WTC11 (cell line): ENCODE results near the gene CDH20. TPM values are rescaled to one million over a fixed set of nuclear protein-coding genes. Genes with fewer than 3 reads are reported as not detected.

Experiments
- ATAC-seq: fragments of 200-7000 bp; cut with Tn5 transposase; 2 replicates; pipeline ENCODE4 v1.10.0; 2021; ENCODE audit warnings: mild to moderate bottlenecking, moderate library complexity
- CTCF ChIA-PET: fragments of 300-600 bp; sonication (Branson Sonifier 250); formaldehyde crosslinking; loops from one replicate; lab custom pipeline; 2021; ENCODE audit warnings: antibody characterized with exemption; lab: Charles Lee
- POLR2A ChIA-PET: fragments of 350-600 bp; sonication (Branson Sonifier 250); formaldehyde crosslinking; loops from one replicate; lab custom pipeline; 2021; ENCODE audit warnings: antibody characterized with exemption; lab: Charles Lee
- DNase-seq: peaks from one replicate; pipeline ENCODE4 v3.0.0; 2021; ENCODE audit warnings: low spot score
- H3K27ac Mint-ChIP-seq: 2 replicates; pipeline ENCODE4 v1.8.0; 2021; ENCODE audit warnings: mixed read lengths
- H3K27me3 Mint-ChIP-seq: 2 replicates; pipeline ENCODE4 v1.8.0; 2021; ENCODE audit warnings: low read depth, mild to moderate bottlenecking, moderate library complexity, mixed read lengths
- H3K36me3 Mint-ChIP-seq: 2 replicates; pipeline ENCODE4 v1.8.0; 2021; ENCODE audit warnings: mixed read lengths
- H3K4me1 Mint-ChIP-seq: 2 replicates; pipeline ENCODE4 v1.8.0; 2022; ENCODE audit warnings: mixed read lengths
- H3K4me3 Mint-ChIP-seq: 2 replicates; pipeline ENCODE4 v1.8.0; 2021; ENCODE audit warnings: mild to moderate bottlenecking, moderate library complexity, mixed read lengths
- H3K9me3 Mint-ChIP-seq: 2 replicates; pipeline ENCODE4 v1.8.0; 2021; ENCODE audit warnings: mixed read lengths
- AR ChIP-seq: fragments of 250-450 bp; sonication (Bioruptor Pico); IDR thresholded peaks from 2 replicates; pipeline ENCODE4 v1.9.0; 2021; ENCODE audit warnings: mild to moderate bottlenecking
- ATF6 ChIP-seq: sonication (generic); formaldehyde crosslinking; IDR thresholded peaks from 2 replicates; pipeline ENCODE4 v1.8.1; 2023; ENCODE audit warnings: mild to moderate bottlenecking, missing genetic modification reagents
- CREB1 ChIP-seq: sonication (generic); formaldehyde crosslinking; IDR thresholded peaks from 2 replicates; pipeline ENCODE4 v1.8.0; 2023; ENCODE audit warnings: mild to moderate bottlenecking, missing genetic modification reagents
- E2F5 ChIP-seq: sonication (generic); formaldehyde crosslinking; IDR thresholded peaks from 2 replicates; pipeline ENCODE4 v1.8.1; 2022; ENCODE audit warnings: mild to moderate bottlenecking, moderate library complexity, missing genetic modification reagents
- EMX1 ChIP-seq: fragments of 250-450 bp; sonication (Bioruptor Pico); IDR thresholded peaks from 2 replicates; pipeline ENCODE4 v1.8.0; 2021; ENCODE audit warnings: mild to moderate bottlenecking
- IRF2 ChIP-seq: sonication (generic); formaldehyde crosslinking; IDR thresholded peaks from 2 replicates; pipeline ENCODE4 v1.8.0; 2022; ENCODE audit warnings: low read depth, missing genetic modification reagents, borderline replicate concordance
- JUN ChIP-seq: sonication (generic); formaldehyde crosslinking; IDR thresholded peaks from 2 replicates; pipeline ENCODE4 v1.8.0; 2023; ENCODE audit warnings: mild to moderate bottlenecking, missing genetic modification reagents
- NFYB ChIP-seq: sonication (generic); formaldehyde crosslinking; conservative IDR thresholded peaks from 2 replicates; pipeline ENCODE4 v1.8.0; 2022; ENCODE audit warnings: low read depth, missing genetic modification reagents
- RELA ChIP-seq: sonication (generic); formaldehyde crosslinking; IDR thresholded peaks from 2 replicates; pipeline ENCODE4 v1.8.1; 2022; ENCODE audit warnings: missing genetic modification reagents, mild to moderate bottlenecking, borderline replicate concordance
- ZNF281 ChIP-seq: sonication (generic); formaldehyde crosslinking; IDR thresholded peaks from 2 replicates; pipeline ENCODE4 v1.8.0; 2023; ENCODE audit warnings: mild to moderate bottlenecking, missing genetic modification reagents
- ZSCAN18 ChIP-seq: fragments of 250-450 bp; sonication (Bioruptor Pico); IDR thresholded peaks from 2 replicates; pipeline ENCODE4 v2.1.2; 2022; ENCODE audit warnings: mild to moderate bottlenecking, moderate library complexity
- total RNA-seq: library from RNA; stranded (reverse); gene quantifications from 3 replicates; pipeline ENCODE4 v1.2.3, GENCODE V29; 2021

The CDH20 gene
- total RNA-seq, 1 experiment from 2014 or later = 0.39 TPM

- H3K4me1 Mint-ChIP-seq = 0 out of 2 replicates have a peak, but pooled peaks cover 3% of the 10 kb centered on the region
- CTCF ChIA-PET = no interaction called here
These were observed 126.8 kb downstream of the CDH20 start for GRCh38 chr18:61459896-61460648.

GRCh38 chr18:61464551-61465142 is 131.4 kb downstream of the CDH20 start:
- no peaks in the 10 kb centered on the region for H3K9me3 Mint-ChIP-seq
- no peaks in the 10 kb centered on the region for H3K27me3 Mint-ChIP-seq
- no peak for ATAC-seq
- no peak overlapping the region for H3K27ac Mint-ChIP-seq
- TF ChIP-seq AR (no peak), CREB1 (CRISPR knock-in tag) (no peak), EMX1 (no peak), ZSCAN18 (no peak), ZNF281 (no peak), IRF2 (CRISPR knock-in tag) (no peak), JUN (no peak)
- POLR2A ChIA-PET = interaction anchor here (0.6 kb wide), 1 partner anchor 39 kb away, joined by 4 read pairs; no protein-coding TSS in a partner anchor
- DNase-seq = no peak
- CTCF ChIA-PET = no interaction called here
- H3K4me3 Mint-ChIP-seq = no peak overlapping the region
- no peaks in the 10 kb centered on the region for H3K36me3 Mint-ChIP-seq
- no peaks in the 10 kb centered on the region for H3K4me1 Mint-ChIP-seq

More at GRCh38 chr18:61459896-61460648, 126.8 kb downstream of the CDH20 start:
- Mint-ChIP-seq H3K27me3 (no peaks in the 10 kb centered on the region), H3K27ac (no peak overlapping the region), H3K9me3 (no peaks in the 10 kb centered on the region), H3K36me3 (no peaks in the 10 kb centered on the region), H3K4me3 (no peak overlapping the region)
- POLR2A ChIA-PET = no interaction called here
- DNase-seq (no peak), ATAC-seq (no peak)
- TF ChIP-seq ATF6 (CRISPR knock-in tag) (no peak), RELA (CRISPR knock-in tag) (no peak), E2F5 (CRISPR knock-in tag) (no peak), NFYB (CRISPR knock-in tag) (no peak)
